SK-N-SH treated with all-trans-retinoic acid at 6 μM for 48 hours (cell line): ENCODE data around the gene LAMA5.

Experiments used
- ATAC-seq: fragments of 200-7000 bp; cut with Tn5 transposase; 3 replicates; pipeline ENCODE4 v1.9.1; 2020; ENCODE audit warnings: mild to moderate bottlenecking, moderate library complexity
- ARNTL ChIP-seq: fragments of 450-650 bp; formaldehyde crosslinking; IDR thresholded peaks from 2 replicates; pipeline ENCODE4 v1.5.0; 2020; ENCODE audit warnings: low read depth, mild to moderate bottlenecking, moderate library complexity, borderline replicate concordance
- BACH2 ChIP-seq: fragments of 250-450 bp; sonication (Bioruptor Pico); IDR thresholded peaks from 2 replicates; pipeline ENCODE4 v1.9.0; 2021; ENCODE audit warnings: mild to moderate bottlenecking, borderline replicate concordance
- ESRRG ChIP-seq: fragments of 250-450 bp; sonication (Bioruptor Pico); IDR thresholded peaks from 2 replicates; pipeline ENCODE4 v1.6.1; 2021; ENCODE audit warnings: mild to moderate bottlenecking
- GLIS3 ChIP-seq: fragments of 250-450 bp; sonication (Bioruptor Pico); IDR thresholded peaks from 2 replicates; pipeline ENCODE4 v1.5.0; 2020; ENCODE audit warnings: mild to moderate bottlenecking, moderate library complexity
- ISL1 ChIP-seq: fragments of 250-450 bp; sonication (Bioruptor Pico); IDR thresholded peaks from 2 replicates; pipeline ENCODE4 v2.1.2; 2022; ENCODE audit warnings: mild to moderate bottlenecking, moderate library complexity
- OSR1 ChIP-seq: fragments of 250-450 bp; sonication (Bioruptor Pico); IDR thresholded peaks from 2 replicates; pipeline ENCODE4 v1.8.0; 2022; ENCODE audit warnings: moderate library complexity, mild to moderate bottlenecking, inconsistent platforms
- PATZ1 ChIP-seq: fragments of 250-450 bp; sonication (Bioruptor Pico); IDR thresholded peaks from 2 replicates; pipeline ENCODE4 v1.8.0; 2020; ENCODE audit warnings: mild to moderate bottlenecking, moderate library complexity, borderline replicate concordance
- POU6F1 ChIP-seq: fragments of 250-450 bp; sonication (Bioruptor Pico); IDR thresholded peaks from 2 replicates; pipeline ENCODE4 v1.8.0; 2021; ENCODE audit warnings: low read depth, mild to moderate bottlenecking, moderate library complexity, borderline replicate concordance
- PPARA ChIP-seq: fragments of 250-450 bp; sonication (Bioruptor Pico); IDR thresholded peaks from 2 replicates; pipeline ENCODE4 v1.5.0; 2020; ENCODE audit warnings: mild to moderate bottlenecking, borderline replicate concordance
- RARB ChIP-seq: fragments of 250-450 bp; sonication (Bioruptor Pico); IDR thresholded peaks from 2 replicates; pipeline ENCODE4 v1.8.0; 2021; ENCODE audit warnings: mild to moderate bottlenecking, moderate library complexity
- SNAI2 ChIP-seq: fragments of 250-450 bp; sonication (Bioruptor Pico); IDR thresholded peaks from 2 replicates; pipeline ENCODE4 v1.5.0; 2020; ENCODE audit warnings: mild to moderate bottlenecking, moderate library complexity
- TCF4 ChIP-seq: fragments of 250-450 bp; sonication (Bioruptor Pico); IDR thresholded peaks from 2 replicates; pipeline ENCODE4 v1.8.0; 2021; ENCODE audit warnings: mild to moderate bottlenecking, moderate library complexity, borderline replicate concordance
- TOX ChIP-seq: fragments of 250-450 bp; sonication (Bioruptor Pico); IDR thresholded peaks from 2 replicates; pipeline ENCODE4 v1.8.0; 2021; ENCODE audit warnings: mild to moderate bottlenecking, moderate library complexity, borderline replicate concordance
- TSHZ2 ChIP-seq: fragments of 250-450 bp; sonication (Bioruptor Pico); IDR thresholded peaks from 2 replicates; pipeline ENCODE4 v1.5.0; 2020; ENCODE audit warnings: mild to moderate bottlenecking, moderate library complexity
- ZC3H10 ChIP-seq: fragments of 250-450 bp; sonication (Bioruptor Pico); IDR thresholded peaks from 2 replicates; pipeline ENCODE4 v1.5.1; 2021; ENCODE audit warnings: mild to moderate bottlenecking, moderate library complexity
- ZFP3 ChIP-seq: fragments of 250-450 bp; sonication (Bioruptor Pico); IDR thresholded peaks from 2 replicates; pipeline ENCODE4 v1.5.0; 2020; ENCODE audit warnings: mild to moderate bottlenecking, moderate library complexity
- ZFP30 ChIP-seq: fragments of 450-650 bp; formaldehyde crosslinking; IDR thresholded peaks from 2 replicates; pipeline ENCODE4 v1.5.0; 2022; ENCODE audit warnings: mild to moderate bottlenecking, moderate library complexity
- ZNF565 ChIP-seq: fragments of 450-650 bp; formaldehyde crosslinking; conservative IDR thresholded peaks from 2 replicates; pipeline ENCODE4 v1.5.0; 2020; ENCODE audit warnings: low read depth, mild to moderate bottlenecking, moderate library complexity
- ZNF8 ChIP-seq: fragments of 450-650 bp; formaldehyde crosslinking; IDR thresholded peaks from 2 replicates; pipeline ENCODE4 v1.5.0; 2020; ENCODE audit warnings: mild to moderate bottlenecking, moderate library complexity
- TF ChIP-seq, protein P1 (sequence below): fragments of 250-450 bp; sonication (Bioruptor Pico); IDR thresholded peaks from 2 replicates; pipeline ENCODE4 v1.5.1; 2020; ENCODE audit warnings: low read depth, mild to moderate bottlenecking, moderate library complexity
- TF ChIP-seq, protein P2 (sequence below): fragments of 250-450 bp; sonication (Bioruptor Pico); IDR thresholded peaks from 2 replicates; pipeline ENCODE4 v1.5.1; 2021; ENCODE audit warnings: mild to moderate bottlenecking, moderate library complexity

The LAMA5 gene

DNA sequence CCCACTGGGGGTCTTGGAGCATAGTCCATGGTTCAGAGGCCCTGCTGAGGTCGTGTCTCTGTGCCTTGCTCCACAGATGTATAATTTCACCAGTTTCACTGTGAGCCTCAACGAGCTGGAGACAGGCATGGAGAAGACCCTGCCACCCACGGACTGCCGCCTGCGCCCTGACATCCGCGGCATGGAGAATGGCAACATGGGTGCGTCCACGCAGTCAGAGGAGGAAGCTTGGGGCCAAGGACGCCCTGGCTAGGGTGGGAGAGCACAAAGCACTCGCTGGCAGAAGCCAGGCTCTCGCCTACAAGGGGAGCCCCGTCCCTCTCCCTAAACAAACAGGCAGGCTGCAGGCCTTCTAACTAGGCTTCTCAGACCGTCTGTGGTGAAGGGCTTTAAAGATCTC is 78.0 kb downstream of the LAMA5 start (continued):
- TF ChIP-seq, protein P1, sequence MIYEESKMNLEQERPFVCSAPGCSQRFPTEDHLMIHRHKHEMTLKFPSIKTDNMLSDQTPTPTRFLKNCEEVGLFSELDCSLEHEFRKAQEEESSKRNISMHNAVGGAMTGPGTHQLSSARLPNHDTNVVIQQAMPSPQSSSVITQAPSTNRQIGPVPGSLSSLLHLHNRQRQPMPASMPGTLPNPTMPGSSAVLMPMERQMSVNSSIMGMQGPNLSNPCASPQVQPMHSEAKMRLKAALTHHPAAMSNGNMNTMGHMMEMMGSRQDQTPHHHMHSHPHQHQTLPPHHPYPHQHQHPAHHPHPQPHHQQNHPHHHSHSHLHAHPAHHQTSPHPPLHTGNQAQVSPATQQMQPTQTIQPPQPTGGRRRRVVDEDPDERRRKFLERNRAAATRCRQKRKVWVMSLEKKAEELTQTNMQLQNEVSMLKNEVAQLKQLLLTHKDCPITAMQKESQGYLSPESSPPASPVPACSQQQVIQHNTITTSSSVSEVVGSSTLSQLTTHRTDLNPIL (CRISPR knock-in tag): no peak
- TF ChIP-seq PPARA: no peak

DNA sequence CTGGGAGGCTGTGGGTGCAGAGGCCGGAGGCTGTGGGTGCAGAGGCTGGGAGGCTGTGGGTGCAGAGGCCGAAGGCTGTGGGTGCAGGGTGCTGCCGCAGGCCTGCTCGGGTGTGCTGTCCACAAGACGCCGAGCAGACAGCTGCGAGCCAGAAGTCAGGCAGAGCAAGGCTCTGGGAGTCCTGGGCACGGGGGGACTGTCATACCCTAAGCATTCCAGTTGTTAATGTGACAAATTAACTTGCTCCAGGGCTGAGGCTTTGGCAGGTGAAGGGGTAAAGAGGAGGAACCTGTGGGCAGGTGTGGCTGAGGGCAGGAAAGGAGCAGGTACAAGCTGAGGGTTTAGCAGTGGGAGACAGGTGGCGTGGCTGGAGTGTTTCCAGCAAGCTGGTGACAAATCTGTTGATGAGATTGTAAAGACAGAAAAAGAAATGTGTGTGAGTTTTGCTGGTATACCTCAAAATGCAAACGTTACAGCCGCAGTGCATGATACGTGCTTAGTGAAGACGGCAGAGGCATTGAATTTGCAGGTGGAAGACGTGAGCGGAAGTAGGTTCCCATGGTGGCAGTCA is 78.5 kb downstream of the LAMA5 start:
- TF ChIP-seq GLIS3 (CRISPR knock-in tag) (no peak), POU6F1 (CRISPR knock-in tag) (no peak), ISL1 (no peak), ESRRG (no peak), ZFP3 (no peak), TSHZ2 (CRISPR knock-in tag) (no peak), ZNF565 (CRISPR knock-in tag) (no peak), TOX (CRISPR knock-in tag) (no peak), RARB (CRISPR knock-in tag) (no peak), OSR1 (CRISPR knock-in tag) (no peak), BACH2 (no peak), TCF4 (CRISPR knock-in tag) (no peak), ARNTL (no peak), ZC3H10 (no peak), SNAI2 (CRISPR knock-in tag) (no peak), ZFP30 (CRISPR knock-in tag) (no peak), ZNF8 (CRISPR knock-in tag) (no peak), PATZ1 (CRISPR knock-in tag) (no peak)
- TF ChIP-seq, protein P1 (CRISPR knock-in tag): no peak
- TF ChIP-seq, protein P2, sequence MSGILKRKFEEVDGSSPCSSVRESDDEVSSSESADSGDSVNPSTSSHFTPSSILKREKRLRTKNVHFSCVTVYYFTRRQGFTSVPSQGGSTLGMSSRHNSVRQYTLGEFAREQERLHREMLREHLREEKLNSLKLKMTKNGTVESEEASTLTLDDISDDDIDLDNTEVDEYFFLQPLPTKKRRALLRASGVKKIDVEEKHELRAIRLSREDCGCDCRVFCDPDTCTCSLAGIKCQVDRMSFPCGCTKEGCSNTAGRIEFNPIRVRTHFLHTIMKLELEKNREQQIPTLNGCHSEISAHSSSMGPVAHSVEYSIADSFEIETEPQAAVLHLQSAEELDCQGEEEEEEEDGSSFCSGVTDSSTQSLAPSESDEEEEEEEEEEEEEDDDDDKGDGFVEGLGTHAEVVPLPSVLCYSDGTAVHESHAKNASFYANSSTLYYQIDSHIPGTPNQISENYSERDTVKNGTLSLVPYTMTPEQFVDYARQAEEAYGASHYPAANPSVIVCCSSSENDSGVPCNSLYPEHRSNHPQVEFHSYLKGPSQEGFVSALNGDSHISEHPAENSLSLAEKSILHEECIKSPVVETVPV (CRISPR knock-in tag): no peak
- no peak for ATAC-seq
